ENCODE data around the gene SYTL1. TPM values are rescaled to one million over a fixed set of nuclear protein-coding genes. Genes with fewer than 3 reads are reported as not detected.

The SYTL1 gene
- total RNA-seq, 4 donors from 2014 or later: 5.2 to 9.2 (median 6.9) TPM

GRCh38 chr1:27303509-27303908 lies 38.3 kb upstream of the SYTL1 start:
- Histone ChIP-seq H3K4me1 (peaks cover 16 to 27% (median 22%) of the 10 kb centered on the region in 4 donors), H3K9me3 (no peaks in the 10 kb centered on the region), H3K27ac (no peak overlapping the region), H3K36me3 (peaks cover 0 to under 1% (median 0%) of the 10 kb centered on the region in 4 donors), H3K27me3 (no peaks in the 10 kb centered on the region), H3K4me3 (no peak overlapping the region)
- WGBS, 2 donors (ENCODE audit: low coverage in 1 of 2): 96% methylated on average over 15 of the region's 15 CpGs; no CpG with 5 or more reads in 1 of the 2 donors
- intact Hi-C loops (cut with DNase I; ENCODE audit: low total_unique reads) (loop anchor here (5.0 kb wide), 1 partner anchor 89 kb away; the partner anchor contains the start of gene GPR3), in situ Hi-C loops (cut with MboI; ENCODE audit: low pct_ligation_motif_present in 1 of 4, low pct_unique_long_range_greater_than_20kb in 1 of 4, low sequenced_read_pairs in 3 of 4) (loop anchor here (5.0 kb wide), 2 partner anchors 84 to 89 kb away; partner anchors contain the start of gene GPR3 (in 3 of the 4))
- TF ChIP-seq POLR2AphosphoS5 (IDR thresholded peaks at IDR 0.05) (no peak), EP300 (IDR thresholded peaks at IDR 0.05; ENCODE audit: low read depth) (no peak), CTCF (IDR thresholded peaks at IDR 0.05) (no peak), POLR2A (IDR thresholded peaks at IDR 0.05) (no peak)
- DNase-seq: no peak

- intact Hi-C loops (cut with DNase I; ENCODE audit: low total_unique reads) (no loop called here), in situ Hi-C loops (cut with MboI; ENCODE audit: low pct_ligation_motif_present in 1 of 4, low pct_unique_long_range_greater_than_20kb in 1 of 4, low sequenced_read_pairs in 3 of 4) (no loop called here)
- Histone ChIP-seq H3K4me1 (peaks cover 0 to 2% (median 2%) of the 10 kb centered on the region in 4 donors), H3K4me3 (no peak overlapping the region), H3K9me3 (no peaks in the 10 kb centered on the region), H3K27ac (no peak overlapping the region), H3K27me3 (no peaks in the 10 kb centered on the region), H3K36me3 (no peaks in the 10 kb centered on the region)
- TF ChIP-seq POLR2A (IDR thresholded peaks at IDR 0.05) (no peak), EP300 (IDR thresholded peaks at IDR 0.05; ENCODE audit: low read depth) (no peak), CTCF (IDR thresholded peaks at IDR 0.05) (no peak), POLR2AphosphoS5 (IDR thresholded peaks at IDR 0.05) (no peak)
- DNase-seq: no peak
- 89% methylated on average over 11 of the region's 11 CpGs; no CpG with 5 or more reads in 1 of the 2 donors for WGBS, 2 donors (ENCODE audit: low coverage in 1 of 2)
Measured at GRCh38 chr1:27306071-27306470, 35.8 kb upstream of the SYTL1 start.

- H3K4me3 ChIP-seq: no peak overlapping the region
- no peaks in the 10 kb centered on the region for H3K4me1 ChIP-seq
- 75 to 85% methylated on average over 6 to 11 of the region's 11 CpGs for WGBS, 2 donors (ENCODE audit: low coverage in 1 of 2)
- intact Hi-C loops (cut with DNase I; ENCODE audit: low total_unique reads): no loop called here
- no peaks in the 10 kb centered on the region for H3K36me3 ChIP-seq
- H3K27ac ChIP-seq: no peak overlapping the region
- TF ChIP-seq POLR2A (IDR thresholded peaks at IDR 0.05): no peak
- no peak for DNase-seq
- no peaks in the 10 kb centered on the region for H3K27me3 ChIP-seq
- no peaks in the 10 kb centered on the region for H3K9me3 ChIP-seq
- in situ Hi-C loops (cut with MboI; ENCODE audit: low pct_ligation_motif_present in 1 of 4, low pct_unique_long_range_greater_than_20kb in 1 of 4, low sequenced_read_pairs in 3 of 4): no loop called here
Measured at GRCh38 chr1:27306892-27307761, 34.7 kb upstream of the SYTL1 start.

DNA sequence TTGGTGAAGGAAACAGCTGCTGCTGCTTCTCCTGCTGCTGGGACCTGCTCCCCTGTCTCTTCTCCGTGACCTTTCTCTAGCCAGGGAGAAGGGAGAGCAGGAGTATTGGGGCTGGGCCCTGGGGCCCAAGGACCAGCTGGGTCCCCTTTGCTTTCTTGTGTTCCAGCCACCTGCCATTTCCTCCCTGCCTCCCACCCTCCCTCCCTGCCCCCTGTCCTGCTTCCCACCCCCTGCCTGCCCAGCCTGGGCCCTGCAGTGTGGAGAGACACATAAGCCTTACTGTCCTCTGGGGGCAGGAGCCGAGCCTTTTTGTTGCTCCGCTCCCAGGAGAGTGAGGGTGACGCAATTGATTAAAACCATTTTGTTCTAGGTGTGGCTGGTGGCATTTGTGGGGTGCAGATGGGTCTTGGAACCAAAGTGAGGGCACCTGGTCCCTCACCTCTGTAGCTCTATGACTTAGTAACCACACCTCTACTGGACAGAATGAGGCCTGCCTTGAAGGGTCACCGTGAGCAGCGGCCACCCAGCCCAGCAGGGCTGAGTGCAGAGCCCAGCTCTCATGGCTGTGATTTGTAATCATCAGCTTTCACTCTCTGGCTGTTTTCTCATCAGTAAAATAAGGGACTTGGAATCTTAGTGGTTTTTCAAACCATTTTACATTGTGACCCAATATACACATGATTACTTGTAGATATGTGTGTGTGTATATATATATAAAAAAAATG lies 33.8 kb upstream of the SYTL1 start:
- no peaks in the 10 kb centered on the region for H3K4me1 ChIP-seq
- 91% methylated on average over 6 of the region's 6 CpGs; no CpG with 5 or more reads in 1 of the 2 donors for WGBS, 2 donors (ENCODE audit: low coverage in 1 of 2)
- in situ Hi-C loops (cut with MboI; ENCODE audit: low pct_ligation_motif_present in 1 of 4, low pct_unique_long_range_greater_than_20kb in 1 of 4, low sequenced_read_pairs in 3 of 4) (no loop called here), intact Hi-C loops (cut with DNase I; ENCODE audit: low total_unique reads) (no loop called here)
- no peak overlapping the region for H3K27ac ChIP-seq
- DNase-seq: no peak
- no peak overlapping the region for H3K4me3 ChIP-seq
- H3K9me3 ChIP-seq: no peaks in the 10 kb centered on the region
- H3K36me3 ChIP-seq: no peaks in the 10 kb centered on the region
- TF ChIP-seq CTCF (IDR thresholded peaks at IDR 0.05): no peak
- no peak for TF ChIP-seq POLR2A (IDR thresholded peaks at IDR 0.05)
- TF ChIP-seq POLR2AphosphoS5 (IDR thresholded peaks at IDR 0.05): no peak
- no peak for TF ChIP-seq EP300 (IDR thresholded peaks at IDR 0.05; ENCODE audit: low read depth)
- no peaks in the 10 kb centered on the region for H3K27me3 ChIP-seq

All from transverse colon (tissue), 4 donors.